Measurements from ENCODE around the gene ANO2.

DNA sequence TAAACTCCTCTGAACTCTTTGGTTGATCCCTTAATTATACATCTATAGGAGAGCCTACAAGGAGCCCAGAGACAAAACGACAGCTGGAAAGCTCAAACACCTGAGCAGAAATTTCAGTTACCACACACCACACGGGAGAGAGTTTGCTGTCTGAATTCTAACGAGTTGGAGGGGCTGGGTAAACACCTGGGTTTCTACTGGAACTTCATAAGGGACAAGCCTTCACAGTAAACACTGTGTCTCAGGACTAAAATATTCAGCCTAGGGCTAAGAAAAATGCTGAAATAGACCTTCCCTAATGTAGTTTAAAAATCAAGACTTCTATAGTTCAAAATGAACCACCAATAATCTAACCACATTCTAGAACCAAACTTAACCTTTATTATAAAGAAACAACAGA, 9.6 kb upstream of the ANO2 start:
- TF ChIP-seq, protein P1, sequence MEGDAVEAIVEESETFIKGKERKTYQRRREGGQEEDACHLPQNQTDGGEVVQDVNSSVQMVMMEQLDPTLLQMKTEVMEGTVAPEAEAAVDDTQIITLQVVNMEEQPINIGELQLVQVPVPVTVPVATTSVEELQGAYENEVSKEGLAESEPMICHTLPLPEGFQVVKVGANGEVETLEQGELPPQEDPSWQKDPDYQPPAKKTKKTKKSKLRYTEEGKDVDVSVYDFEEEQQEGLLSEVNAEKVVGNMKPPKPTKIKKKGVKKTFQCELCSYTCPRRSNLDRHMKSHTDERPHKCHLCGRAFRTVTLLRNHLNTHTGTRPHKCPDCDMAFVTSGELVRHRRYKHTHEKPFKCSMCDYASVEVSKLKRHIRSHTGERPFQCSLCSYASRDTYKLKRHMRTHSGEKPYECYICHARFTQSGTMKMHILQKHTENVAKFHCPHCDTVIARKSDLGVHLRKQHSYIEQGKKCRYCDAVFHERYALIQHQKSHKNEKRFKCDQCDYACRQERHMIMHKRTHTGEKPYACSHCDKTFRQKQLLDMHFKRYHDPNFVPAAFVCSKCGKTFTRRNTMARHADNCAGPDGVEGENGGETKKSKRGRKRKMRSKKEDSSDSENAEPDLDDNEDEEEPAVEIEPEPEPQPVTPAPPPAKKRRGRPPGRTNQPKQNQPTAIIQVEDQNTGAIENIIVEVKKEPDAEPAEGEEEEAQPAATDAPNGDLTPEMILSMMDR (IDR thresholded peaks at IDR 0.05 in 4 of 5, conservative IDR thresholded peaks at IDR 0.05 in 1 of 5) = no peak
- TF ChIP-seq POLR2A (IDR thresholded peaks at IDR 0.05) = no peak
